Osteoblast (primary cell): ENCODE results near the gene TGM2. TPM values are rescaled to one million over a fixed set of nuclear protein-coding genes. Genes with fewer than 3 reads are reported as not detected.
A peak's percentile ranks its signal among the peaks of the same experiment; 100 is the strongest.

ENCODE experiments used
- DNase-seq: peaks from one replicate; pipeline ENCODE4 v3.0.0; 2011; ENCODE audit warnings: low spot score, mixed read lengths; ENCODE audit not compliant: insufficient read length; ENCODE audit errors: missing footprints
- H2AFZ ChIP-seq: 2 replicates; pipeline ENCODE4 v1.6.0; 2011; ENCODE audit warnings: mild to moderate bottlenecking, low read length
- H3K27ac ChIP-seq: 2 replicates; pipeline ENCODE4 v1.5.1; 2011; ENCODE audit warnings: mild to moderate bottlenecking, low read depth, low read length, moderate library complexity
- H3K27me3 ChIP-seq: 2 replicates; pipeline ENCODE4 v1.6.0; 2012; ENCODE audit warnings: mild to moderate bottlenecking, control low read depth, inconsistent platforms, low read length, moderate library complexity; ENCODE audit not compliant: insufficient read depth
- H3K36me3 ChIP-seq: 2 replicates; pipeline ENCODE4 v1.5.1; 2011; ENCODE audit warnings: mild to moderate bottlenecking, low read length, control low read depth, moderate library complexity; ENCODE audit not compliant: insufficient read depth
- H3K4me1 ChIP-seq: 2 replicates; pipeline ENCODE4 v1.5.1; 2011; ENCODE audit warnings: mild to moderate bottlenecking, low read length, control low read depth, moderate library complexity; ENCODE audit not compliant: insufficient read depth
- H3K4me2 ChIP-seq: 2 replicates; pipeline ENCODE4 v1.6.0; 2011; ENCODE audit warnings: mild to moderate bottlenecking, low read length; ENCODE audit not compliant: insufficient read depth
- H3K4me3 ChIP-seq: fragments of 200-600 bp; sonication (generic); 3 replicates; pipeline ENCODE4 v1.5.1; 2012; ENCODE audit warnings: mild to moderate bottlenecking, low read length, inconsistent platforms; ENCODE audit not compliant: insufficient read depth
- H3K79me2 ChIP-seq: 2 replicates; pipeline ENCODE4 v1.6.0; 2012; ENCODE audit warnings: mild to moderate bottlenecking, low read length, control low read depth, inconsistent platforms; ENCODE audit not compliant: insufficient read depth
- H3K9me3 ChIP-seq: 2 replicates; pipeline ENCODE4 v1.5.1; 2011; ENCODE audit warnings: low read depth, low read length, control low read depth
- H4K20me1 ChIP-seq: 2 replicates; pipeline ENCODE4 v1.6.0; 2012; ENCODE audit warnings: mild to moderate bottlenecking, low read length, control low read depth; ENCODE audit not compliant: insufficient read depth
- total RNA-seq: library from RNA; depleted of rRNA; stranded (reverse); fragments of >200 nt; gene quantifications from 2 replicates; pipeline ENCODE4 v1.2.3, GENCODE V29; 2012
- TF ChIP-seq, protein P1 (sequence below): IDR thresholded peaks from 2 replicates; pipeline ENCODE4 v1.5.1; 2011; ENCODE audit warnings: mild to moderate bottlenecking, low read depth, low read length, moderate library complexity; ENCODE audit errors: extremely low read depth

Gene TGM2
- total RNA-seq, 1 donor = 78.2 TPM

DNA sequence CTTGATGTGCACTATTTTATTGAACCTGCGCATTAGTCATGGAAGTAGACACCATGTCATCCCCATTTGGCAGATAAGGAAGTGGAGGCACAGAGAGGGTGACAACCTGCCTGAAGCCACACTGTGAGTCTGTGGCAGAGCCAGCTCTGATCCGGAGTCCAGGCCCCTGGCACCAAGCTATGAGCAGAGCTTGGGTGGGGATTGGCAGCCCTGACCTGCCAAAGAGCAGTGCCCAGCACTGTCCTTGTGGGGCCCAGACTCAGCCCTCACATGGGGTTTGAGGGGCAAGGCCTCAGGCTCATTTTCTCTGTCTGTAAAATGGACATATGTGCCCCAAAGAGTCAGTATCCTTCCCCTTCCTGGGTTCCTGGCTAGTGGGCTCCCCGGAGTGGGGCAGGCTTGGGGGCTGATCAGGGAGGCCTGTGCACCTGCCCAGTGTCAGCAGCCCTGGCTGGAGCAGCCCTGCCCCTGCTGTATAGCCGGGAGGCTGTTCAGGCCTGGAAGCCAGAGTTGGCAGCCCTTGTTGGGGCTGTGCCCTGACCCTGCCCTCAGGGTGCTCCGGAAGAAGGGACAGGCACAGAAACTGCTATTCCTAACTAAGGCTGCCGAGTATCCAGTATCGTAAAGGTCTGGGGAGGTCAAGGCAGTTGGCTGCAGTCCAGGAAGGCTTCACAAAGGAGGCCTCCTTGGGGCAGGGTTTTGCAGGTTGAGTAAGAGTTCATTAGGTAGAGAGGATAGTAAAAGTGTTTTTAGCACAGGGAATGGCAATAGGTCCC, 38.7 kb downstream of the TGM2 start:
- Histone ChIP-seq H3K9me3 (no peaks in the 10 kb centered on the region), H3K36me3 (peaks cover 33% of the 10 kb centered on the region), H3K27ac (peak overlapping the region; percentile 63), H2AFZ (no peak overlapping the region), H3K79me2 (no peaks in the 10 kb centered on the region), H3K27me3 (no peaks in the 10 kb centered on the region), H3K4me3 (no peak overlapping the region), H4K20me1 (no peaks in the 10 kb centered on the region), H3K4me2 (no peak overlapping the region), H3K4me1 (peaks cover 48% of the 10 kb centered on the region)
- TF ChIP-seq, protein P1, sequence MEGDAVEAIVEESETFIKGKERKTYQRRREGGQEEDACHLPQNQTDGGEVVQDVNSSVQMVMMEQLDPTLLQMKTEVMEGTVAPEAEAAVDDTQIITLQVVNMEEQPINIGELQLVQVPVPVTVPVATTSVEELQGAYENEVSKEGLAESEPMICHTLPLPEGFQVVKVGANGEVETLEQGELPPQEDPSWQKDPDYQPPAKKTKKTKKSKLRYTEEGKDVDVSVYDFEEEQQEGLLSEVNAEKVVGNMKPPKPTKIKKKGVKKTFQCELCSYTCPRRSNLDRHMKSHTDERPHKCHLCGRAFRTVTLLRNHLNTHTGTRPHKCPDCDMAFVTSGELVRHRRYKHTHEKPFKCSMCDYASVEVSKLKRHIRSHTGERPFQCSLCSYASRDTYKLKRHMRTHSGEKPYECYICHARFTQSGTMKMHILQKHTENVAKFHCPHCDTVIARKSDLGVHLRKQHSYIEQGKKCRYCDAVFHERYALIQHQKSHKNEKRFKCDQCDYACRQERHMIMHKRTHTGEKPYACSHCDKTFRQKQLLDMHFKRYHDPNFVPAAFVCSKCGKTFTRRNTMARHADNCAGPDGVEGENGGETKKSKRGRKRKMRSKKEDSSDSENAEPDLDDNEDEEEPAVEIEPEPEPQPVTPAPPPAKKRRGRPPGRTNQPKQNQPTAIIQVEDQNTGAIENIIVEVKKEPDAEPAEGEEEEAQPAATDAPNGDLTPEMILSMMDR = no peak
- no peak for DNase-seq

DNA sequence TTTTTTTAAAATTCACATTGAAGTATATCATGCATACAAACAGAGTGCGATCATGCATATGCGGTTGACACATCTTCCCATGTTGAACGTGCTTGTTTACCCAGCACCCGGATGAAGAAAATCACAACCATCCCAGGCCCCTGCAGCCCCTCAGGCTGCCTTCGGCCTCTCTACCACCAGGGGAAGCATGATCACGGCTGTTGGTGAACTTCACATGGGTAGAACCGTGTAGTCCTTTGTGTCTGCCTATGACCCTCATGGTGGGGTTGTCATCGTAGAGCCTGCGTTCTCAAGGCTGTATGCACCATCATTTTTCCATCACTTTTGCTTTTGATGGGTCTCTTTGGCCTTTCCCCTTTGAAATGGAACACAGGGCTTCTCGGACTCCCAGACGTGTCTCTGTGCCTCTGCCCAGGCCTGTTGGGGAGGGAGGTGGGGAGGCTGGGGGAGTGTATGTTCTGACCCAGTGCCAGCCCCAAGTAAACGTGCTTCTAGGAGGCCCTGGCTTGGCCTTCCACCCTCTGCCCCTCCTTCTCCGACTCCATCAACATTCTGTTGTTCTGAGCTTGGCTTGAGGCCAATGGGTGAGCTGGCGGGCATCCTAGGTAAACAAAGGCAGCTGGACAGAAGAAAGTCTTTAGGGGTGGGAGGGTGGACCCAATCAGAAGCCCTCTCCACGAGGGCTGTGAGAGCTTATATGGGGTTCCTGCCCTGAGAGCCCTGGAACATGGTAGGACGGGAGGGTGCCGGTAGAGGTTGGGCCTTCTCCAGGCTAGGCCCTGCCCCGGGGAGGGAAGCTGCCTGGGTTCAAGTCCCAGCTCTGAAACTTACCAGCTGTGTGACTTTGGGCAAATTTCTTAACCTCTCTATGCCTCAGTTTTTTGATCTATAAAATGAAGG, 39.7 kb downstream of the TGM2 start:
- H3K79me2 ChIP-seq = no peaks in the 10 kb centered on the region
- peak overlapping the region; percentile 27 for H2AFZ ChIP-seq
- H3K27me3 ChIP-seq = no peaks in the 10 kb centered on the region
- H4K20me1 ChIP-seq = no peaks in the 10 kb centered on the region
- H3K4me3 ChIP-seq = no peak overlapping the region
- peak overlapping the region; percentile 9 for H3K4me2 ChIP-seq
- TF ChIP-seq, protein P1 = no peak
- peak overlapping the region; percentile 38 for H3K27ac ChIP-seq
- DNase-seq = no peak
- H3K4me1 ChIP-seq = peaks cover 48% of the 10 kb centered on the region
- H3K36me3 ChIP-seq = peaks cover 26% of the 10 kb centered on the region
- H3K9me3 ChIP-seq = no peaks in the 10 kb centered on the region

DNA sequence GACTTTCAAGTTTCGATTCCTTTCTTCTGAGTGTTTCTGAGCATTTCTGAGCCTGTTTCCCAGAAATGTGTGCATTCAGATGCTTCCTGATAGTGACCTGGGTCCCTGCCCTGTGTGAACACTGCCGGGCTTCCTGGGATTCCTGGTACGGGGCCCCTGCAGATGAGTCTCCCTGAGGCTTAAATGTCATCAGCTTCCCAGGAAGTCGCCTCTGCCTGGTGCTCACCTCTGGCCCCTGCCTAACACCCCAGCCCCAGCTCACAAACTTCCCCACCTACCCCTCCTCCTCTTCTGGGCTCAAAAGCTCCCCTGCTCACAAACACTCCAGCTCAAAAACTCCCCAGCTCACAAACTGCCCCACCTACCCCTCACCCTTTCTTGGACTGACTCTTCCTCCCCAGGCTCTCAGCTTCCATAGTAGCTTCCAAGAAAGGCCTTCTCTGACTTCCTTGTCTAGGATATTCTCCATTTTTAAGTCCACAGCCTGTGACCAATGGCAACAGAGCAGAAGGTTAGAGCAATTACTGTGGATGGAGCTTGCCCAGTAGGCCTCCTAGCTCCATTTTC, 42.0 kb downstream of the TGM2 start:
- Histone ChIP-seq H3K4me3 (no peak overlapping the region), H3K36me3 (peaks cover 3% of the 10 kb centered on the region), H3K79me2 (no peaks in the 10 kb centered on the region), H3K27ac (peak overlapping the region; percentile 72), H3K4me2 (no peak overlapping the region), H2AFZ (peak overlapping the region; percentile 88), H4K20me1 (no peaks in the 10 kb centered on the region), H3K4me1 (peaks cover 44% of the 10 kb centered on the region), H3K27me3 (no peaks in the 10 kb centered on the region), H3K9me3 (no peaks in the 10 kb centered on the region)
- TF ChIP-seq, protein P1 = no peak
- DNase-seq = no peak
